Ammon's horn (tissue), 1 donor: ENCODE data around the gene ITGA3.
A peak's percentile ranks its signal among the peaks of the same experiment; 100 is the strongest.

Experiments used
- DNase-seq: peaks from one replicate; pipeline ENCODE4 v3.0.0-alpha.2; 2016; ENCODE audit warnings: low spot score

Gene ITGA3

DNA sequence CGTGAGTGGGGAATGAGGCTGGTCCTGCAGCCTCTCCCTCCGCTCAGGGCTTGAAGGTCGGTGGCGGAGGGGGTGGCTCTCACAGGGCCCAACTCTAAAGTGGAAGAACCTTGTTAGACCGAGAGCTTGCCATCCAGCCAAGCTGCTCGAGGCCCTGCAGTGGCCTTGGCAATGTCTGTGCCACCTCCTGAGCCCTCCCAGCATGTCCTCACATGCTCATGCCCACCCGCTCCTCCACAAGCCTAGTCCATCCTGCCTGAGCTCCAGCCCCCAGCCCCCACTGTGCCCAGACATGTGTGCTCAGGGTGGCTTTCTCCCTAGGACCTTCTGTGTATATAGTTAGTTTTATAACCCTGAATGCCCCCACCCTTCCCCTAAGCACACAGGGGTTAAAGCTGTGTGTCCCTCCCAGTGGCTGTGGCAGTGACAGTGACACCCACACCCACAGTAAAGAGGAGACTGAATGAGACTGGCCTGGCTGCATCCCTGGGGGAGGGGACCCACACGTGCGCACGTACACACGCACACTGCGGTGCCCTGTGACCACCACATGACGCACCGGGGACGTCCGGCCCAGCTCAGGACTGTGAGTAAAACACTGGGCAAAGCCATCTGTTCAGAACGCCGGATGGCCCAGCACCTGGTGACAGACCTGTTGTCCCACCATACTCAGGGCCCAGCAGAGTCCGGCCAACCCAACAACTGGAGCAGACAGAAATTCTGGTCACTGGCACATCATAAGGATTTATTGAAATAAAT lies 54.9 kb downstream of the ITGA3 start:
- DNase-seq, result no peak

DNA sequence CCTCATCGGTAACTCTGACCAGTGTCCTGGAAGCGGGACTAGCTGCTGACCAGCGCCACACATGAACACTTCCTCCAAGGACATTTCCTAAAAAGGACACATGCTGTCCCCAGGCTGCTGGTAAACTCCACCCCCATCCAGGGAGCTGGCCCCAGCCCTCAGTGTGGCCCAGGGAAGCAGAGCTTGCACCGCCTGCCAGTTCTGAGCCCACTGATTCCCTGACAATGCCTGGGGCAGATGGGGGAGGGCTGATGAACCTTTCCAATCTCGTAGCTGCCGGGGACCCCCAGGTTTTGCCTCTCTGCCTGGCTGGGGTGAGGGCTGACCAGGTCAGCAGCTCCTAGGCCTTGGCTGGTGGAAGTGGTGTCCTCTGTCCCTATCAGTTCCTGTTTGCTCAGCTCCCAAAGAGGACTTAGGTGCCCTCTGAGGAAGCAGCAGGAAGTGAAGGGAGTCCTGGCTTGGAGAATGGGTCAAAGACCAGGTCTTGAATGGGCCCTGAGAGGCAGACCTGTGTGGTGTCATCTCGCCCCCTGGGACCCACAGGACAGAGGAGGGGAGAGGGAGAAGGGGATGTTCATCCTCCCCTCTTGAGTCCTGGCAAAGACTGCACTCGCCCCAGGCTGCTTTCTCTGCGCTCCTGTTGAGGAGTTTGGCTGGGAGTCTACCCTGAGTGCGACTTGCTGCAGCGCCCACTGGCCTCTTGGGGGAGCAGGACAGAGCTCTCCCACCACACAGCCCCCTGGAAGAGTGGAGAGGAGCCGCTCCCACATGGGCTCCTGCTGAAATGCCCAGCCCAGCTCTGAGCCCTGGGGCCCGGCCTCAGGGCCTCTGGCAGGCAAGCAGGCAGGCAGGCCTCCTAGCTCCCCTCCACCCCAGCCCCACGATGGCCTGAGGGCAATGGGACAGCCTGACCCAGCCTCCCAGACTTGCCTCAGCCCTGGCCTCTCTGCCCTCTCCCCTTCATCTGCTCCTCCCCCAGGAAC lies 56.1 kb downstream of the ITGA3 start:
- peak; percentile 69 for DNase-seq

DNA sequence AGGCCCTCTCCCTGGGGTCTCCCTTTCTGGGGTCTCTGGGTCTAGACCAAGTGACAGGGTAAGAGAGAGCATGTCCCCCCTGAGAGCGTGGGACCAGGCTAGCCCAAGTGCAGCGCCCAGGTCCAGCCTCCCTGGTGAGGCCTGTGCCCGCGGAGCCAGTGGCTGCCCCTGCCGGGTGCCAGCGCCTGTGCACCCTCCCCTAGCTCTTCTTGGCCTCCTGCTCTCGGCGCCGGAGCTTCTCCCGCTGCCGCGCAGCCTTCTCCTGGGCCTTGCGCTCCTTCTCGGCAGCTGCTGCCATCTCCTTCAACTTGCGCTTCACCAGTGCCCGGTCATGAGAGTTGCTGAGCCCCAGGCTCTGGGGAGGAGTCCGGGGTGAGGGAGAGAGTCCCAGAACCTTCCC lies 56.8 kb downstream of the ITGA3 start:
- no peak for DNase-seq

DNA sequence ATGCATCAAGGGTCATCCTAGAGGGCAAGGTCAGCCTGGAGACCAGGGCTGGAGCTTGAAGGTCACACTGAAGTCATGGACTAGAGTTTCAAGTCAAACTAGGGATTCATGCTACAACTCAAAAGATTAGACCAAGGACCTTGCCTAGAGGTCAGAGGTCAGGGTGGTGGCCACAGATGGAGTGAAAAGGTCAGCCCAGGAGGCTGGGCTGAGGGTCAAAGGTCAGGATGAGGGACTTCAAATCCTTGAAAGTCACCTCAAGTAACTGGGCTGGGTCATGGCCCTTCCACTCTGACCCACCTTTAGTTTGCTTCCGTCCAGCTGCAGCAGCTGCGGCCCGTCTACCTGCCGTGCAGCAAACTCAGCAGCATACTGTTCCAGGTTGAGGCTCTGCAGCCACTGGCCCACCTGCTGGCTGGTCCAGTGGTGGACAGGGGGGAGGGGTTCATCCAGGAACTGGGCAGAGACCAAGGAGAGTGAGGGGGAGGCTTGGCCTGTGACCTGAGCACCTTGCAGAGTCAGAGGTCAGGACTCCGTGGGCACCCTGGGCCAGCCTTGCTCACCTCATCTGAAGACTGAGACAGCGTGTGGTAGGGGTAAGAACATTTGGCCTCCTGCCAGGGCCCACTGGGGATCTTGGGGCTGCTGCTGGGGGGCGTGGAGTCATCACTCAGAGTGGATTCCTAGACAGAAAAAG lies 57.9 kb downstream of the ITGA3 start:
- DNase-seq, result no peak

DNA sequence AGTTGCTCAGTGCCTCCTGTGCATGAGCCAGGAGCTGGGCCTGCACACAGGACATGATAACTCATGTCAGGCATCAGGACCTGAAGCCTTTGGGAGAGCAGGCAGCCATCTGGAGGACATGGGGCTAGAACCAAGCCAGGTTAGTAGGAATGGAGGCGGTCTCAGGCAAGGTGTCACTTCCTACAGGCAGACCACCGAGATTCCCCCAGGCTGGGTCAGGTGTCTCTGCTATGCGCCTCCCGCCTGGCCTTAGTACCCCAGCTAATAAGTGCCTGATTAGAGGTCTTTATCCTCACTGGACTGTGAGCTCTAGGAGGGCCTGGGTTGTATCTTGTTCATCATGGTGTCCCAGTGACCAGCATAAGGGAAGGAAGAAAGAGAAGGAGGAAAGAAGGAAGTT lies 58.5 kb downstream of the ITGA3 start:
- no peak for DNase-seq

DNA sequence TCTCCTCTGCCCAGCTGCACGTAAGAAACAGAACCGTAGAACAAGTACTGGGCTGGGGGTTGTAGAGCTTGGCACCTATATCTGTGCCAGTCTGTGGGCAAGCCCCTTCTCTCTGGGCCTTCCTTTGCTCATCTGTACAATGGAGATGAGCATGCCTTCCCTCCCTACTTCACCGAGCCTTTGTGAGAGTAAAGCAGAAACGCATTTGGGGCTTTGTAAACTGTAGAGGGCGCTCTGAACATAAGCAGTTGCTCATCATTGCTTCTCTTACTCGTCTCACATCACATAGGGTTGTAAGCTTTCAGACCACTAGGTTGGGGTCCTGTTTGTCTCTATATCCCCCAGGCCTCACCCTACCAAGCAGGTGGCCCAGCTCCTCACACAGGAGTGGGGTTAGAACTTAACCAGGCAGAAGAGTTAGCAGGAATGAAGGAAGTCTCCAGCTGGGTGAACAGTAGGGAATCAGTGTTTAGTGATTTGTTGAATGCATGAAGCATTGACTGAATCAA lies 59.0 kb downstream of the ITGA3 start:
- DNase-seq, result peak; percentile 77

DNA sequence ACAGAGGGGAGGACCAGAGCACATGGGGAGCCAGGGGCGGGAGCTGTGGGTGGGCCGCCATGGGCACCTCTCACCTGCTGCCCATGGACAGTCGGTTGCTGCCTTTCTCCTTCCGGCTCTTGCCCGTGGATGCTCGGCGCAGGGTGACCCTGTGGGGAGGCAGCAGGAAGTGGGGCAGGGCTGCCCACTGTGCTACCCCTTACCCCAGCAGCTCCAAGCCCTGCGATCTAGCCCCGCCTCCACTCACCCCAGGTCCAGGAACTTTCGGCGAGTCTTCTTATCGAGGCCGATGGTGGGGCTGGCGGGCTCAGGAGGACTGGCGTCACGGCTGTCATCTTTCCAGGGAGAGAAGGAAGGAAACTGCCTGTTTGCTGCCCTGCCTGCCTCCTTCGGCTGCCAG lies 59.8 kb downstream of the ITGA3 start:
- no peak for DNase-seq

DNA sequence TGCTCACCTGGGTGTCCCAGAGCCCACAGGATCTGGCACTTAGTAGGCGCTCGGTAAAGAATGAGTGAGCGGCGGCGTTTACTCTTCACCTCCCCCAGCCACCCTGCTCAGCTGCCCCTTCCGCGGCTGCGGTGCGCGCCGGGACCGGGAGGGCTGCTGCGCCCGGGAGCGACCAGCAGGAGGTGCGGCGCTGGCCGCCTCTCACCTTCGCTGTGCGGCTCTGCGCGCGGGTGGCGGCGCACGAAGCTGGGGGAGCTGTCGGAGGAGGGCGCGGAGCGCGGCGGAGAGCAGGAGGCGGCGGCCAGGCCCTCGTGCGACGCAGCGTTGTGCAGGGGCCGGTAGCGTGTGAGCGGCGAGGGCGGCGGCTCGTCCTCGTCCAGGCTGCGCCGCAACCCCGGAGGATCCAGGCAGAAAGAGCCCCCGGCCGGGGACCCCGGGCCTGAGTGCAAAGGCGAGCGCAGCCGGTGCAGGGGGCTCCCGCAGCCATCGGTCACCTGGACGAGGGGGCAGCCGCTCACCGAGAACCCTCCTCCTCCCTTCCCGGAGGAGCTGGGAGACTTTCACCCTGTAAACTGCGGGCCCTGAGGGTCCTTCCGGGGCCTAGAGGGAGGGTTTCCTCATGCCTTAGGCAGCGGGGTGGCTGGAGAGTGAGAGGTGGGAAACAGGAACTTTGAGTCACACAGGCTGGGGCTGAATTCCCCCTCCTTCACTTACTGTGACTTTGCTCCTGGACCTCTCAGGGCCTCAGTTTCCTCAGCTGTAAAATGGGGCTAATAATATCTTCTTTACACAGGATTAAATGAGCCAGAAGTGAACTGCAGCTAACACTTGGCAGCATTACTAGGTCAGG lies 61.5 kb downstream of the ITGA3 start:
- DNase-seq, result no peak

DNA sequence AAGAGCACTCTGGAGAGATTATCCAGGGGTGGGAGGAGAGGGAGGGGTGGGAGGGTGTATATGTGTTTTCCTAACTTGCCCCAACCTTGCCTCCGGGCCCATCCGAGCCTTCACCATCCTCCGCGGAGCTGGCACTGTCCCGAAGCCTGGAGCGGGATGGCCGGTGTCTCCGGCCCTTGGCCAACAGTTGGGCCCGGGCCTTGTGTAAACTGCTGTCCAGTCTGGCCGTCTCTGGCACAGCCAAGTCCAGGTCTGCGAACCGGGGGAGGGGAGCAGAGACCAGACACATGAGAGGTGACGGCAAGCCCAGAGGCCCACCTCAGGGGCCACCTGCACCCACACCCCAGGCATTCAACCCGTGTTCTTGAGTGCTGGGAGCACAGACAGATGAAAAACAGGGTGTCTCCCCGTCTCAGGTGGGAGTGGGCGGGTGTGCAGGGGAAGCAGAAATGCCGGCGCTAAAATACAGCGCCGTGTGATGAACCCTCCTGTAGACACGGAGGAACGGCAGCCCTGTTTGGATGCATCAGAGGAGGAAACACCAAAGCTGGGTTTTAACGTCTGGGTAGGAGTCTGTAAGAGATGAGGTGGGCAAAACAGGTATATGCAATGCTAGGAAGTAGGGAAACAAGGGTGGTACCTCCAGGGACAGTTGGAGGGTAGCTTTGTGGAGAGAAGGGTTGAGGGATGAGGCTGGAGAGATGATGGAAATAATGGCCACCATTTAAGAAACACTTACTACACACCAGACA lies 62.3 kb downstream of the ITGA3 start:
- no peak for DNase-seq

DNA sequence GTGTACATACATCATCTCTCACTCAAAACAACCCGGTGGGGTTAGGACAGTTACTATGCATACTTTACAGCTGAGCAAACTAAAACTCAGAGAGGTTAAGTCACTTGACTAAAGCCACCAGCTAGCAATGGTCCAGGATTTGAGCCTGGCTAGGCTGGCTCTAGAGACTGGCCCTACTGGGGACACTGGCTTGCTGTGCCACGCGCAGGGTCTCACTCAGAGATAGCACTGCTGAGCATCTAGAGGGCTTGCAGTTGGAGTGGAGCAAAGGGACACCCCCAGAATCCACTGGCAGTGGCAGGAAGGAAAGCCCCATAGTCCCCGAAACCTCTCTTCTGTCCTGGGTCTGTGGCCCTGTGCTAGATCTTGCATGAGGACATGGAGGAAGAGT lies 62.9 kb downstream of the ITGA3 start:
- DNase-seq, result no peak

DNA sequence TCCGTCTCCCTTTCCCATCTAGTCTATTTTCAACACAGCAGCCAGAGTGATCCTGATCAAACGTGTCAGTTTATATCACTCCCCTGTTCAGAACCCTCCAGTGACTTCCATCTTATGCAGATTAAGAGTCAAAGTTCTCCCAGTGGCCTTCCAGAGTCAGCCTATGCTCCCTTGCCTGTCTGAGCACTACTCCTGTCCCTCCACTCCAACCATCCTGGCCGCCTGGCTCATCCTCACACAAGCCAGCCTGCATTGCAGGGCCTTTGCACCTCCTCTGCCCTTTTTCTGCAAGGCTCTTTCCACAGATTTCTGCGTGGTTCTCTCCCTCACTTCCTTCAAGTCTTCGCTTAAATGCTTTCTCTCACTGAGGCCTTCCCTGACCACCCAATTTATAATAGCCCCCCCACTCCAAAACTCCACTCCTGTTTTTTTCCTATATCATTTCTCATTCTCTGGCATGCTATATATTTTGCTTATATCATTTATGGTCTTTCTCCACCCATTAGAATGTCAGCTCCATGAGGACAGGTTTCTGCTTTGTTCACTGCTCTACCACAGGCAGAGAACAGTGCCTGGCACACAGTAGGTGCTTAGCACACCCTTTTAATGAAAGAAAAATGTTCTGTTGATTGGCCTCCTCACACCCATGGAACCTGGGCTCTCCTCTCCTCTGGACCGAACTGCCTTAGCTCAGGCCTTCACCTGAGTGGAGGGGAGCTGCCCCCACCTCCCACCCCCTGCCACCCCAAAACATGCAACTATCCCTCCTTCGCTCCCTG lies 64.8 kb downstream of the ITGA3 start:
- no peak for DNase-seq

DNA sequence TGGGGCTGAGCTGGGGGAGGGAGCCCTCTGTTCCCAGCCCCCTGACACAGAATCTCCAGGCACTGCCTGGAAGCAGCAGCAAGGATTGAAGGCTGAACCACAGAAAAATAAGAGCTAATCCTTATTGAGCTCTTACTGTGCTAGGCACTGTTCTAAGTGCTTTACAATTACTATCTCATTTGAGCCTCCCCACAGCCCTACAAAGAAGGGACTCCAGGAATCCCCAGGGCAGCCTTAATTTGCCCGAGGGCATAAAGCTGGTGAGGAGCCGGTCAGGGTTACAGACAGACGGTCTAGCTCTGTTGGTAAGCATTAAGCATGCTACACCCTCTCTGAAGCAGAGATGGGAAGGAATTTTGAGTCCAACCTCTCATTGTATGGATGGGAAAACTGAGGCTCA lies 67.0 kb downstream of the ITGA3 start:
- DNase-seq, result no peak

DNA sequence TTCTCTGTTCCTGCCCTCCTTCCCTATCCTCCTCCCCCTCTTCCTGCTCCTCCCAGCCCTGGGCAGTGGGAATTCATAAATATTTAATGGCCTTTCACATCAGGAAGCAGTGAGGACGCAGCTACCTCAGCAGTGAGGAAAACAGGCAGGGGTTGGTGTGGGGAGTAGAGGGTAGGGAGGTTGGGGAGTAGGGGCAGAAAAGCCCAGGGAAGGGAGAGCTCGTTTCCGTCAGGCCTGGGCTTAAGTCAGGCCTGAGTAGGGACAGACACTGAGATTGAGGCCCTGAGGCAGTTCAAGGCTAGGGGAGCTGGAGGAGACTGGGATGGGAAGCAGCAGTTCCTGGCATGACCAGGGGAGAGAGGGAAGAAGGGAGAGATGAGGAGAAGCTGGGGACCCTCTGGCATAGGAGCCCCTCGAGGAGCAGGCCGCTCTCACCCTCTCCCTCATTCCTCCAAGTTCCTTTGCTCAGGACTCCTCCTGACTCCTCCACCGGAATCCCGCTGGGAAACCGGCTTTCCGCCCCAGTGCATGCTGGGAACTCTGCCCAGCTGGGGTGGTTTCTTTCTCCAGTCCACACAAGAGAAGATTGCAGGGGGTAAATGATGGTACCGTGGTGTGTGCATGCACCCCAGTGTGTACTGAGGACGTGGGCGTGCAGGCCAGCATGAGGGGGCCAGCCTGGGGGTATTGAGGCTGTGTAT lies 67.9 kb downstream of the ITGA3 start:
- no peak for DNase-seq

DNA sequence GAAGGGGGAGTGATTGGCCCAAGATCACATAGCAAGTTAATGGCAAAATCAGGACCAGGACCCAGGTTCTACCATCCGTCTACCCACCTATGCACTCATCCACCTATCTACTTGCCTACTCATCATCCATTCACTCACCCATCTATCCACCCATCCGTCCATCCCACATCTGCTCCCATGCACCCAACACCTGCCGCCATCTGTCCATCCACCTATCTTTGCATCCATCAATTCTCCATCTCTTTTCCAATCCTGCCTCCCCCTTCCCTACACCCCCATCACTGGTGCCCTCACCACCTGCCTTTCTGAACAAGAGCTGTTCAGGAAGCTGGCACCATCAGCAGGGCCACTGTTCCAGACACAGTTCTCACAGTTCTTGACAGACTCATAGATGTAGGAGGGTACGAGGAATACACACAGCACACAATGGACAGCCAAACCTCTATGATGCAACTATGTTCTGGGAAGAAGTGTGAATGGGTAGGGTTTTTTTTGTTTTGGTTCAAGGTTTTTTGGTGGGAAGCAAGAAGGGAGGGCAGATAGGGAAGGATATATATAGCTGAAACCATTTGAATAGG lies 69.6 kb downstream of the ITGA3 start:
- peak; percentile 72 for DNase-seq

DNA sequence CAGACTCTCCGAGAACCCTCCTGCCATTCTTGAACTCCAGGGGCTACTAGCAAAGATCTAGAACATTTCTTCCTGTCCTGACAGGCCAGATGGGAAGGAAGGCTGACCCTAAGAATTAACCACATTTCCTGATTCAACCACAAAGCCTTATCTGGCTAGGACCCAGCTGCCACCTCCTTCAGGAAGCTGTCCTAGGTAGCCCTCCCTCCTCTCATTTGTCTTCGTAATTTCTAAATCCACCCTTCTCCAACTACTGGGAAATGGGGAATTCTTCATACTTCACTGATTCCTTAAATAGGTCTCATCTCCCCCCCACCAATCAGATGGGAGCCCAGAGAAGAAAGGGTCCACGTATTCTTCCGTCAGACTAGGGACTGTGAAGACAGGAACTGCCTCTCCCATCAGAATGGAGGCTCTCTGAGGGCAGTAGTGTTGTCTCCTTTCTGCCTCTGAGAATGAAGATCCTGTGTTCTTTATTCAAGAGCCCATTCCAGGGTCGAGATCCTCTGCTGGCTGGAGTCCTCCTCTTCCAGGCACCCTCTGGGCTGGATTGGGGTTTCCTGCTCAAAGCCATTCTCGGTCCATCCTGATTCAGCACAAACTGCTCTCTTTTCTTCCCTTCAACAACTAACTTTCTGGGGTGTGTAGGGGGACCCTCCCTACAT lies 71.9 kb downstream of the ITGA3 start:
- DNase-seq, result no peak

DNA sequence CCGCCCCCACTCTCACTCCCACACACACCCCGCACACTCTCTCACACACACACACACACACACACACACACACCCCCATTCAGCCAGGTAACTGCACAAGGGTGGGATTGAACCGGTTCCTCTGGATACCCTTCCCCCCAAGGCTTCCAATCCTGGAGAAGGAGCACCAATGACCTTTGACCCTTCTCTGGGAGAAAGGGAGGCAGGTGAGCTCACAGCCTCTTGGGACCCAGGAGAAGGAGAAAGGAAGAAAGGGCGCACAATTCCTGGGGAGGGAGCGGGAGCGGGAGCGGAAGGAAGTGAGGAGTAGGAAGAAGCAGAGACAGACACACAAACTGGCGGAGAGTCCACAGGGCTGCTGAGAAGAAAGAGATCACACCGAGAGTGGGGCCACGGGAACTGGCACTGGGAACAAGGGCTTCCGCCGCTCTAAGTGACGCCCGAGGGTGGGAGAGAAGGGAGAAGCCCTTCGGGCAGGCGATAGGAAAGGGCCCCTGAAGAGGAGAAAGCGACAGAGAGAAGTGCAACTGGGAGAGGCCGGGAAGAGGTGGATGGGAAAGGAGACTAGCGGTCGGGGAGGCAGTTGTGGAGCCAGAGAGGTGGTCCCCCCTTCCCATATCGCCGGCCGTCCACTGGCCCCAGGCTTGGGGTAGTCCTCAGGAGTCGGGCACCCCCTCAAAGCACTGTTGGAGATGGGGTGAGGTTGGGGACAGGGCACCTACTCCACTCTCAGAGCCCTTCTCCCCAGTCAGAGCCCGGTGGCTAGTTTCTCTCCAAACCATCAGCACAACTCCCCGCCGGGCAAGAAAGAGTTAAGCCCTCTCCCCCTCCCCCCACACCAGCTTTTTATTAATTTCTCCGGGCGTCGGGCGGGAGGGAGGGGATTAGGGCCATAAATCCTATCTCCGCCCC lies 72.8 kb downstream of the ITGA3 start:
- DNase-seq, result no peak

DNA sequence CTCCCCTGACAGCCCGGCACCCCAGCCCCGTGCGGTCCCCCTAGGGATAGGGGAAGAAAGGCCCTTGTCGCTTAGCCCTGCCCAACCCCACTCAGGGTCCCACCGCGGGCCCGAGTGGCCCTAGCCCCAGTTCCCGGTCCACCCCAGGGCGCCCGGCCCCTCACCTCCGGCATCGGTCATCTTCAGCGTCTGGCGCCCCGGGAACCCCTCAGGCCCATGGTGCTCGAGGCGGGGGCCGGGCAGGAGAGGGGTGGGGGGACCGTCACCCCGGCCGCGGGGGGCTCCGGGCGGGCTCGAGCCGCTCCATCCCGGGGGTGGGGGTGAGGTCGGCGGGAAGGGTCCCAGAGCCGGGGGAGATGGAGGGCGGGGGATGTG lies 73.4 kb downstream of the ITGA3 start:
- no peak for DNase-seq
